Measurements from ENCODE around the gene URB1. TPM values are rescaled to one million over a fixed set of nuclear protein-coding genes. Genes with fewer than 3 reads are reported as not detected.

Gene URB1
- total and polyA plus RNA-seq, 4 donors: 3.7 to 17.6 (median 11.4) TPM

DNA sequence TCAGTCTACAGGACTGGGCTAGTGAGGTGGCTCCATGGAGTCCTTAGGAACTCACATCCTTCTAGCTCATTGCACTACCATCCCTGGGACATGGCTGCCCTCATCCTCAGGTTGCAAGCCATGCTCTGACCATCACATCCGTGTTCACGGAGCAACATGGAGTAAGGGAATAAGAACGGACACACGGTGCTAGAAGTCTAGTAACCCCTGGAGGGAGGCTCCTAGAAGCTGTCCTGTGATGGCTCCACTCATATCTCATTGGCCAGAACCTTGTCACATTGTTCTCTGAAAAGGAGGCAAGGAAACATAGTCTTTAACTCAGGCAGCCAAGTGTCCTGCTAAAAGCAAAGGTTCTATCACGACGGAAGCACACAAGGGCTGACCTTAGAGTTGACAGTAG, 90.3 kb downstream of the URB1 start:
- ATAC-seq (ENCODE audit: insufficient read depth, low FRiP score): no peak

DNA sequence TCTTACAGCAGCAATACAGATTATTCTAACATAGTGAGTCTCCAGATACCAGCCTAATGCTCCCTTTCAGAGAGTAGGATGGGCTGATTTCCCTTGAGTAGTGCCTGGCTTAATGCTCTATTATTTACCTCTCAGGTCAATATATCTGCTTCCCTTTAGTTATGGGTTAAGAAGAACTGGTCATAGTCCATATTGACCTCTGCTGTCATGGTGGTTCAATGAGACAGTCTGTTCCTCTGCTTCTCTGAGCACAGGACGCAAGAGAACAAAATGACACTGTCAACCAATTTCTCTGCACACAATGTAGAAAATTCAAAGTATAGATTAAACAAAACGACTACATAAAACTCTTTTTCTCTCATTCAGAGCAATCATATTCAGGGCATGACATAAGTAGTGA, 91.2 kb downstream of the URB1 start:
- no peaks in the 10 kb centered on the region for H3K4me1 ChIP-seq (ENCODE audit: control insufficient read depth in 5 of 5, insufficient read depth in 5 of 5, low read length in 5 of 5)
- H3K27ac ChIP-seq (ENCODE audit: low read depth in 1 of 2, low read length in 1 of 2): no peak overlapping the region
- no peaks in the 10 kb centered on the region for H3K27me3 ChIP-seq (ENCODE audit: control insufficient read depth in 3 of 3, insufficient read depth in 3 of 3, low read length in 2 of 3)
- H3K9ac ChIP-seq (ENCODE audit: insufficient read depth in 1 of 2, low read length in 2 of 2): no peak overlapping the region
- no peak overlapping the region for H3K4me3 ChIP-seq
- ATAC-seq (ENCODE audit: insufficient read depth, low FRiP score) (no peak), DNase-seq (no peak)
- H3K9me3 ChIP-seq (ENCODE audit: control insufficient read depth in 4 of 4, insufficient read depth in 3 of 4, low read length in 3 of 4): no peaks in the 10 kb centered on the region
- WGBS, 2 donors: 91 to 93% methylated on average over 2 of the region's 2 CpGs
- H3K36me3 ChIP-seq (ENCODE audit: control insufficient read depth in 4 of 4, insufficient read depth in 4 of 4, low read length in 4 of 4): peaks cover 0 to 6% (median 0%) of the 10 kb centered on the region in 4 donors
- TF ChIP-seq, protein P1, sequence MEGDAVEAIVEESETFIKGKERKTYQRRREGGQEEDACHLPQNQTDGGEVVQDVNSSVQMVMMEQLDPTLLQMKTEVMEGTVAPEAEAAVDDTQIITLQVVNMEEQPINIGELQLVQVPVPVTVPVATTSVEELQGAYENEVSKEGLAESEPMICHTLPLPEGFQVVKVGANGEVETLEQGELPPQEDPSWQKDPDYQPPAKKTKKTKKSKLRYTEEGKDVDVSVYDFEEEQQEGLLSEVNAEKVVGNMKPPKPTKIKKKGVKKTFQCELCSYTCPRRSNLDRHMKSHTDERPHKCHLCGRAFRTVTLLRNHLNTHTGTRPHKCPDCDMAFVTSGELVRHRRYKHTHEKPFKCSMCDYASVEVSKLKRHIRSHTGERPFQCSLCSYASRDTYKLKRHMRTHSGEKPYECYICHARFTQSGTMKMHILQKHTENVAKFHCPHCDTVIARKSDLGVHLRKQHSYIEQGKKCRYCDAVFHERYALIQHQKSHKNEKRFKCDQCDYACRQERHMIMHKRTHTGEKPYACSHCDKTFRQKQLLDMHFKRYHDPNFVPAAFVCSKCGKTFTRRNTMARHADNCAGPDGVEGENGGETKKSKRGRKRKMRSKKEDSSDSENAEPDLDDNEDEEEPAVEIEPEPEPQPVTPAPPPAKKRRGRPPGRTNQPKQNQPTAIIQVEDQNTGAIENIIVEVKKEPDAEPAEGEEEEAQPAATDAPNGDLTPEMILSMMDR (IDR thresholded peaks at IDR 0.05; ENCODE audit: control extremely low read depth, extremely low read depth): no peak

More for the DNA sequence above, 90.3 kb downstream of the URB1 start:
- Histone ChIP-seq H3K4me3 (no peak overlapping the region), H3K9me3 (ENCODE audit: control insufficient read depth in 4 of 4, insufficient read depth in 3 of 4, low read length in 3 of 4) (no peaks in the 10 kb centered on the region), H3K4me1 (ENCODE audit: control insufficient read depth in 5 of 5, insufficient read depth in 5 of 5, low read length in 5 of 5) (no peaks in the 10 kb centered on the region), H3K36me3 (ENCODE audit: control insufficient read depth in 4 of 4, insufficient read depth in 4 of 4, low read length in 4 of 4) (peaks cover 0 to 9% (median 0%) of the 10 kb centered on the region in 4 donors), H3K9ac (ENCODE audit: insufficient read depth in 1 of 2, low read length in 2 of 2) (no peak overlapping the region), H3K27me3 (ENCODE audit: control insufficient read depth in 3 of 3, insufficient read depth in 3 of 3, low read length in 2 of 3) (no peaks in the 10 kb centered on the region), H3K27ac (ENCODE audit: low read depth in 1 of 2, low read length in 1 of 2) (no peak overlapping the region)
- DNase-seq: no peak
- 95 to 97% methylated on average over 6 of the region's 6 CpGs for WGBS, 2 donors
- TF ChIP-seq, protein P1 (IDR thresholded peaks at IDR 0.05; ENCODE audit: control extremely low read depth, extremely low read depth): no peak

DNA sequence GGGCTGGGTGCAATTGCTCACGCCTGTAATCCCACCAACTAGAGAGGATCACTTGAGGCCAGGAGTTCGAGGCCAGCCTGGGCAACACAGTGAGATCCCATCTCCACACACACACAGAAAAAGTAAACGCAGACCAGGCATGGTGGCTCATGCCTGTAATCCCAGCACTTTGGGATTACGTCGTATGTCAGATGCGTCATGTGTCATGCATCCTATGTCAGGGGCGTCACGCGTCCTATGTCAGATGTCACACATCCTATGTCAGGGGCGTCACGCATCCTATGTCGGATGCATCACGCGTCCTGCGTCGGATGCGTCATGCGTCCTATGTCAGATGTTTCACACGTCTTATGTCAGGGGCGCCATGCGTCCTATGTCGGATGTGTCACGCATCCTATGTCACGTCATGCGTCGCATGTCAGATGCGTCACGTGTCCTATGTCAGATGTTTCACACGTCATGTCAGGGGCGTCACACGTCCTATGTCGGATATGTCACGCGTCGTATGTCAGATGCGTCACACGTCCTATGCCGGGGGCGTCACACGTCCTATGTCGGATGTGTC, 92.6 kb downstream of the URB1 start:
- 92 to 95% methylated on average over 41 of the region's 41 CpGs for whole genome bisulfite sequencing, 2 donors
- H3K27ac ChIP-seq (ENCODE audit: low read depth in 1 of 2, low read length in 1 of 2): no peak overlapping the region
- H3K27me3 ChIP-seq (ENCODE audit: control insufficient read depth in 3 of 3, insufficient read depth in 3 of 3, low read length in 2 of 3): no peaks in the 10 kb centered on the region
- TF ChIP-seq, protein P1 (IDR thresholded peaks at IDR 0.05; ENCODE audit: control extremely low read depth, extremely low read depth): no peak
- DNase-seq (no peak), ATAC-seq (ENCODE audit: insufficient read depth, low FRiP score) (no peak)
- H3K36me3 ChIP-seq (ENCODE audit: control insufficient read depth in 4 of 4, insufficient read depth in 4 of 4, low read length in 4 of 4): peaks cover 0 to 6% (median 0%) of the 10 kb centered on the region in 4 donors
- H3K4me1 ChIP-seq (ENCODE audit: control insufficient read depth in 5 of 5, insufficient read depth in 5 of 5, low read length in 5 of 5): no peaks in the 10 kb centered on the region
- no peak overlapping the region for H3K9ac ChIP-seq (ENCODE audit: insufficient read depth in 1 of 2, low read length in 2 of 2)
- H3K4me3 ChIP-seq: no peak overlapping the region
- no peaks in the 10 kb centered on the region for H3K9me3 ChIP-seq (ENCODE audit: control insufficient read depth in 4 of 4, insufficient read depth in 3 of 4, low read length in 3 of 4)

DNA sequence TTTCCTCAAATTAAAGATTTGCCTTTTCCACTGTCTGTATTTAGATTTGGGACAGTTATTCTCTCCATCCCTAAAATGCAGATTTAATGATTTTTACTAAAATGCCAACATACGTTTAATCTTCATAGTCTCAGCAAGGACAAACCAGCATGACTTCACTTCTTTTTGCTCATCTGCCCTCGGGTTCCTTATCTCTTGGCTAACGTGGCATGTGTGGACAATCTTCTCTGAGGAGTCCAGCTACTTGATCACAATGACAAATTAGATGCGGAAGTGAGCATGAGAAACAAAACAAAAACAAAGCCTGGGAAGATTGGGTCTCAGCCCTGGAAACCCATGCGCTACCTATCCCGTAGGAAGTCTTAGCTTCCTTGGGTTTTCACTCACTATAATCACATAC, 93.1 kb downstream of the URB1 start:
- Histone ChIP-seq H3K36me3 (ENCODE audit: control insufficient read depth in 4 of 4, insufficient read depth in 4 of 4, low read length in 4 of 4) (peaks cover 0 to 6% (median 0%) of the 10 kb centered on the region in 4 donors), H3K9me3 (ENCODE audit: control insufficient read depth in 4 of 4, insufficient read depth in 3 of 4, low read length in 3 of 4) (no peaks in the 10 kb centered on the region), H3K27me3 (ENCODE audit: control insufficient read depth in 3 of 3, insufficient read depth in 3 of 3, low read length in 2 of 3) (no peaks in the 10 kb centered on the region), H3K27ac (ENCODE audit: low read depth in 1 of 2, low read length in 1 of 2) (no peak overlapping the region), H3K9ac (ENCODE audit: insufficient read depth in 1 of 2, low read length in 2 of 2) (no peak overlapping the region), H3K4me3 (no peak overlapping the region), H3K4me1 (ENCODE audit: control insufficient read depth in 5 of 5, insufficient read depth in 5 of 5, low read length in 5 of 5) (no peaks in the 10 kb centered on the region)
- no peak for ATAC-seq (ENCODE audit: insufficient read depth, low FRiP score)
- WGBS, 2 donors: 79 to 91% methylated on average over 6 of the region's 6 CpGs
- no peak for DNase-seq
- TF ChIP-seq, protein P1 (IDR thresholded peaks at IDR 0.05; ENCODE audit: control extremely low read depth, extremely low read depth): no peak
